ENCODE data around the gene SDK2.

DNA sequence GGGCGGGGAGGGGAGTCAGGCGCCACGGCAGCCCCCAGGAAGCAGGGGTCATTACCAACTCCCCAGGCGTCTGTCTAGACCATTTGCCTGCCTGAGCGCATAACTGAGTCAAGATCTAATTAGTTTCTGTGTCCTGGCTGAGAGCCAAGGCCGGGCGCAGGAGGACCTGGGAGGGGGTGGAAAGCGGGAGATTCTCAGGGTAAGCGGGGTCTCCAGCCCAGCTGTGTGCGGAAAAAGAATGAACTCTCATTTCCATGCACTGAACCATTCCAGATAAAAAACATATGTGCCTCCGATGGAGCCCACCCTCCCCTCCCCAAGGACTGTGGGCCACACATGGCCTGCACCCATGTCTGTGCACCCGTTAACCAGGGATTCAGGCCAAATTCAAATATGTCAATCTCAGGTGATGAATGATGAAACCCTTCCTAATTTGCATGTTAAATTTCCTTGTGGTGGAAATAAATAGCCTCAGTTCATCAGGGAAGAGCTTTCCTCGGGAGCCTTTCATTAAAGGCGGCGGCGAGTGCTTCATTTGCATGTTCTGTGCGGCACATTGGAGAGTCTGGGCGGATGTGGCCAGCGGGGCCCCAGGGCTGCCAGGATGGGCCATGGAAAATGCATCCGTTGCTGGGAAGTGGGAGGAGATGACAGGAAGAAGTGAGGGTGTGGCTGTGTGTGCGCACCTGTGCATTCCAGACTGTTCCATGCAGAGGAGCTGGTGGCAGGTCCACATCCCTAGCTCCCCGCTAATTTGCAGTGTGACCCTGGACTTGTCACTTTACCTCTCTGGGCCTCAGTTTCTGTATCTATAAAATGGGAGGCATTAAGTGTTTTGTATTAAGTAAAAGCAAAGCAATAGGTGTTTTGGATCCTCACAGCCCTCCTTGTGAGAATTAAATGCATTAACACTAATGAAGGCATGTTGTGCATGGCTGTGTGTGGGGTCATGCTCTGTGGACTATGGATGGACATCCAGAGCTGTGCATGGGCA lies 151.1 kb downstream of the SDK2 start:
- no peak for TF ChIP-seq POLR2A (IDR thresholded peaks at IDR 0.05)
- TF ChIP-seq, protein P1, sequence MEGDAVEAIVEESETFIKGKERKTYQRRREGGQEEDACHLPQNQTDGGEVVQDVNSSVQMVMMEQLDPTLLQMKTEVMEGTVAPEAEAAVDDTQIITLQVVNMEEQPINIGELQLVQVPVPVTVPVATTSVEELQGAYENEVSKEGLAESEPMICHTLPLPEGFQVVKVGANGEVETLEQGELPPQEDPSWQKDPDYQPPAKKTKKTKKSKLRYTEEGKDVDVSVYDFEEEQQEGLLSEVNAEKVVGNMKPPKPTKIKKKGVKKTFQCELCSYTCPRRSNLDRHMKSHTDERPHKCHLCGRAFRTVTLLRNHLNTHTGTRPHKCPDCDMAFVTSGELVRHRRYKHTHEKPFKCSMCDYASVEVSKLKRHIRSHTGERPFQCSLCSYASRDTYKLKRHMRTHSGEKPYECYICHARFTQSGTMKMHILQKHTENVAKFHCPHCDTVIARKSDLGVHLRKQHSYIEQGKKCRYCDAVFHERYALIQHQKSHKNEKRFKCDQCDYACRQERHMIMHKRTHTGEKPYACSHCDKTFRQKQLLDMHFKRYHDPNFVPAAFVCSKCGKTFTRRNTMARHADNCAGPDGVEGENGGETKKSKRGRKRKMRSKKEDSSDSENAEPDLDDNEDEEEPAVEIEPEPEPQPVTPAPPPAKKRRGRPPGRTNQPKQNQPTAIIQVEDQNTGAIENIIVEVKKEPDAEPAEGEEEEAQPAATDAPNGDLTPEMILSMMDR (IDR thresholded peaks at IDR 0.05): no peak

All from right lobe of liver (tissue), 4 donors.